Glomerular endothelial cell (primary cell): Measurements from ENCODE around the gene ARHGDIA. TPM values are rescaled to one million over a fixed set of nuclear protein-coding genes. Genes with fewer than 3 reads are reported as not detected.
"Not testable (repeated sequence)": the region's sequence is repeated elsewhere in the genome, so short reads cannot be mapped to it uniquely, and the experiment has no call there.

Experiments
- DNase-seq: peaks from one replicate; pipeline ENCODE4 v3.0.0-alpha.2; 2011; ENCODE audit warnings: low read depth, low spot score; ENCODE audit errors: extremely low read depth
- total RNA-seq: library from RNA; depleted of rRNA; stranded (reverse); fragments of >200 nt; gene quantifications from 2 replicates; pipeline ENCODE4 v1.2.3, GENCODE V29; 2015

ARHGDIA gene
- total RNA-seq: 426 and 442 TPM in 2 replicates

DNA sequence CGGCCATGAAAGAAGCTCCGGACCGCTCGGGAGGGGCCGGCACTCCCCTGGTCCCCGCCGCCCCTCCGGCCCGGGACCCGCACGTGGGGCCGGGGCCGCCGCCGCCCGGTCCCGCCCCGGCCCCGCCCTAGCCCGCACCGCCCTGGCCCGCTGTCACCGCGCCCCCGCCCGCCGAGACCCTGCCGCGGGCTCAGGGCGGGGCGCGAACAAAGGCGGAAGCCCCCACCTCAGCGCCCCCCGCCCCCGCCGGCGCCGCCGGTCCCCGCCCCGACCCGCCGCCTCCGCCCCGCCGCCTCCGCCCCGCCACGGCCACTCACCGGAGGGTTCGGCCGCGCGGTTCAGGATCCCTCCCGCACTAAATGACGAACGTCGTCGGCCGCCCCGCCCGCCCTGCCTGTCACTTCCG lies at the start of gene ARHGDIA:
TSS of gene ARHGDIA (minus strand) at position 357 of the 406 bp plus-strand sequence. CDS start 1,407 bp downstream, outside the sequence.
- DNase-seq: no peak

DNA sequence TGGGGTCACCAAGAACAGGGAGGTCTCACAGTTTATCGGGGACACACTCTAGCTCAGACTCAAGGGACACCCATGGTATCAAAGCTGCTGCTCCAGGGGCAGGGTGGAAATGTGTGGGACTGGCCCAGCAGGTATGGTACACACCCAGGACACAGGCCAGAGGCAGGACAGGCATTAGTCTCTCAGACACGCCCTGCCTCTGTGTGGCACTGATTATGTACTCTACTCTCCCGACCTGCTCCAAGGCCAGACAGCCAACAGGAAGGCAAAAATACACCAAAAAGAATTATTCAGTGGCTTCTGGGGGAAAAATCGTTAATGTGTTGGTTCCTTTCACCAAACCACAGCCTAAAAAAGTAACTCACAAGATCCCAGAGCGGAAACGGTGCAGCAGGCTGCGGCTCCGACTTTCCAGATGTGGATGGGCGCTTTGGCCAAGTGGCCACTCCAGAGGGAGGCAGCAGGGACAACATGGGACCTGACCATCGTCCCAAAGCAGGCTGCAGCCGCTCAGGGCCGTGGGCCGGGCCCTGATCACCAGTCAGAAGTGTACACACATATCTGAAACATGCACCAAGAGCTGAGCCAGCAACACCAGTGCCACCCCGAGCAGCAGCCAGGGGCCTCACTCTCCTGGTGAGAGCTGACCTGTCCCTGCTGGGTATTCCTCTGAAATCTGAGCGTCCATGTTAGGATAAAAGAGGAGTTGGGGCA lies 47.9 kb upstream of the ARHGDIA start:
- DNase-seq: no peak

DNA sequence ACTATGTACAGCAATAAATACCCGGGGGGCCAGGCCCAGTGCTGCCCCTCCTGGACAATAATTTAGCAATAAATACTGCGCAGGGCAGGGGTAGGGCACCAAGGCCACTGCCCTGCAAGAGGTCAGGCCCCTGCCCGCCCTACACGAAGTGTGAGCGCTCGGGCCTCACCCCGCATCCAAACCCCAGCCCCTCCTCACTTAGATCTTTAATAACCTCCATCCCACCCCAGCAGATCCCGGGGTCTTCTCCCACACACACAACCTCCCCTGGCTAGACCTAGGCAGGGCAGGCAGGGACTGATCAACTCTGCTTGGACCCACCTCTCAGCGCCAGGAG lies 47.2 kb upstream of the ARHGDIA start:
- DNase-seq: not testable (repeated sequence)

GRCh38 chr17:81917565-81918332 lies 46.6 kb upstream of the ARHGDIA start, which contains the start of gene SIRT7:
SIRT7 (minus strand) TSS chr17:81918176; CDS start chr17:81918131, 45 bp downstream.
- no peak for DNase-seq

- no peak for DNase-seq
Measured at GRCh38 chr17:81916234-81917001, 45.3 kb upstream of the ARHGDIA start.

- no peak for DNase-seq
Measured at GRCh38 chr17:81915331-81915730, 44.2 kb upstream of the ARHGDIA start.

DNA sequence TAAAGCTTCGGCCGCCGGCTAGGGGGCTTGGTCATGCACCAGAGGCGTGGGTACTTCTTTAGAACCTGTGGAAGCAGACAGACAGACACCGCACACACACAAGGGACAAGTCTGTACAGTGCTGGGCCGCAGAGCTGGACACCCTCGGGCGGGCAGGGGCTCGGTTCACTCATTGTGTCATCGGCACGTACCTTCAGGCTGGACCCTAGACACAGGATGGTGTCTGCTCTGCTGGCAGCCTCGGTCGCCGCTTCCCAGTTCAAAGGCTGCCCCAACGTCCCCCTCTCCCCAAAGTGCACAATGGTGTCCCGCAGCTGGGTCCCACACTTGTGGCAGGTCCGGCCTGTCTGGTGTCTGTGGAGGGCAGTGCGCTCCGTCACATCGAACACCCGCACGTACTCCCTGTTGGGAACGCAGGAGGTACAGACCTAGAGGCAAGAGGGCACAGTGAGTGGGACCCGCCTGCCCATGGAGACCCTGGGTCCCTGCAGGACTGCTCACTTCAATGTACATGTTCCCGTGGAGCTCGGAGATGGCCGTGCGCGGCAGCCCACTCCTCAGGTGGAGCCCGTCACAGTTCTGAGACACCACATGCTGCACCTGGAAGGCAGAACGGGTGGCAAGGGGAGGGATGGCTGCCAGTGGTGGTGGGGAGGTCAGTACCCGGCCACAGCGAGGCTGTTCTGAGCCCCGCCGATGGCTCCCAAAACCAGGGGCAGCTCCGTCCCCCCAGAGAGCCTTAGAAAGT lies 43.1 kb upstream of the ARHGDIA start:
- no peak for DNase-seq

DNA sequence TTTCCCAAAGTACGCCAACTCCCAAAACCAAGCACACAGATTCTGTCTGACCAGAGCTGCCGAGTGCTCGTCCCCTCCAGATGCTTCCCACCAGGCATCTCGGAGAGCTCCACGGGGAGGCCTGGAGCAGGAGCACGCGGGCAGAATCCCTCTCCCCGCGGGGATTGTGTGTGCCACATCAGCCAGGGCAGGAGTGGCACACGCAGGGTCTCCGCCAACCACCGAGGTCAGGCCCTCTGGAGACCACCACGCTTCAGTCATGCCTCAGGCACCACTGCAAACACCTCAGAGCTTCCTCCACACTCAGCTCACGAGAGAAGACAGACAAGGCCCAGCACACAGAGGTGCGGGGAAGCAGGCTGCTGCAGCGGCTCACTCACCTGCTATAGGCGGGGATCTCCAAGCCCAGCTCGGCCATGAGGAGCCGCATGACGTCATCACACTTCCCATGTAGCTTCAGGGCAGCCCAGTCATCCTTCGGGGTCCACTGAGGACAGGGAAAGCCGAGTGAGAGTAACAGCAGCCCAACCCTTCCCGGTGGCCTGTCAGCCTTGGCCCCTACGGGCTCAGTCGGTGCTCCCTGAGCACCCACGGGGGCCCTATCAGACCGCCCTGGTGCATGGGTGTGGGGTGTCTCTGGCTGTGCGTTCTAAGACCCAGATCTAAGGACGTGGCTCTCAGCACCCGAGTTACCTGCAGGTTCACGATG lies 42.4 kb upstream of the ARHGDIA start:
- no peak for DNase-seq

GRCh38 chr17:81912441-81913309 lies 41.5 kb upstream of the ARHGDIA start:
- no peak for DNase-seq

GRCh38 chr17:81911969-81912368 lies 40.8 kb upstream of the ARHGDIA start:
- no peak for DNase-seq

- DNase-seq: no peak
Measured at GRCh38 chr17:81911277-81911961, 40.3 kb upstream of the ARHGDIA start, which contains the start of gene PCYT2. PCYT2 (minus strand) TSS chr17:81911399; CDS start chr17:81911355, 44 bp downstream.

GRCh38 chr17:81910840-81911276 lies 39.7 kb upstream of the ARHGDIA start:
- no peak for DNase-seq

GRCh38 chr17:81909966-81910839 lies 39.1 kb upstream of the ARHGDIA start:
- no peak for DNase-seq

DNA sequence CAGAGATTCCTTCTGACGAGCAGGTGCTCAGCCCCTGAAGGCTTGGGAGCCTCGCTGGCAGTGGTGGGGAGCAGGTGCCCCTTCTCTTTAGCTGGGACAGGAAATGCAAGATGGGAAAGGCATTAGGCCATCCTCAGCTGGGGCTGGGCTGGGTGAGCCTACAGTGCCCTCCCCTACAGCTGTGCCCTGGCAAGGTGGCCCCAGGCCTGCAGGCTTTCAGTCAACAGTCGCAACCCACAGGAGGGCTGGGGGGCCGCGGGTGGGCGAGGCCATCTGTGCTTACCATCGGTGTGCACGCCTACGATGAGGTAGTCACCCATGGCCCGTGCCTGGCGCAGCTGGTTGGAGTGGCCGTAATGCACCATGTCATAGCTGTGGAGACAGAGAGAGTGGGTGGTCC lies 38.1 kb upstream of the ARHGDIA start:
- DNase-seq: no peak

GRCh38 chr17:81908793-81909192 lies 37.7 kb upstream of the ARHGDIA start:
- no peak for DNase-seq

DNA sequence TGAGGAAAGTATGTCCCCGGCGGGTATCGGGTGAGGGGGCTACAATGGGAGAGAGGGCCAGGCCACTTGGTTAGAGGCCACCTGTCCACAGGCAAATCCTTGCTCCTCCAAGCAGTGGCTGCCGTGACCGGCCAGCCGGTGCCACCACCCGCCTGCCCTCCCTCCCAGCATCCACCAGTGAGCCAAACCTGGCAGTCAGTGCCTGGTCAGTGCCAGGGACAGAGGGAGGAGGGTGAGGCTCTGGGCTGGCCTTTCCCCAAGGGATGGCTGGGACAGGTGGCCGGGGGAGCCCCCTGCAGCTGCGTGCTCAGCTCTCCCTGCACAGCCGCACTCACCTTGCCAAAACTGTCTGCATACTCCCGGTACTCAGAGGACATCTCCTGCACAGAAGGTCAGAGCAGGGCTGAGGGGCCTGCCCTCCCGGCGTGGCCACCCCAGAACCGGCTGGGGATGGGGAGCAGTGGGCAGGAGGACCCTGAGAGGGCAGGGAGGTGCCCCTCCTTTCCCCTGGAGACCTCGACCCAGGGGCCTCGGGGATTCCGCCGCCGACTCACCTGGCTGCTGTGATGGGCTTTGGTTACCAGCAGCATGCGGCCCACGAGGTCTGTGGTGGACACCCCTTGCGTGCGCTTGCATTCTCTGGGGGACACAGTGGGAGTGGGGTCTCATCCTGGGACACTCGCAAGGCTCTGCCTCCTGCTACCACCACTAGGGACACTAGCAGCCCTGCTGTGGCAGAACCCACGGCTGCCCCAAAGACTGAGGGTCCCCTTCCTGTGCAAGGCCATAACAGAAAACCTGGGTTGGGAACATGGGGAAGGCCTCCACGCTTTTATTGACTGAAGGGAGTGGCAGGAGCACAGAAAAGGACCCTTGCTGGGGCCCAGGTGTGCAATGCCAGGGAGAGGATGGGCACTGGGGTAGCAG lies 36.3 kb upstream of the ARHGDIA start:
- no peak for DNase-seq
